Measurements from ENCODE around the gene SLC22A7. TPM values are rescaled to one million over a fixed set of nuclear protein-coding genes. Genes with fewer than 3 reads are reported as not detected.
A peak's percentile ranks its signal among the peaks of the same experiment; 100 is the strongest.

SLC22A7 gene
- total RNA-seq, 6 donors from 2014 or later, result not detected

DNA sequence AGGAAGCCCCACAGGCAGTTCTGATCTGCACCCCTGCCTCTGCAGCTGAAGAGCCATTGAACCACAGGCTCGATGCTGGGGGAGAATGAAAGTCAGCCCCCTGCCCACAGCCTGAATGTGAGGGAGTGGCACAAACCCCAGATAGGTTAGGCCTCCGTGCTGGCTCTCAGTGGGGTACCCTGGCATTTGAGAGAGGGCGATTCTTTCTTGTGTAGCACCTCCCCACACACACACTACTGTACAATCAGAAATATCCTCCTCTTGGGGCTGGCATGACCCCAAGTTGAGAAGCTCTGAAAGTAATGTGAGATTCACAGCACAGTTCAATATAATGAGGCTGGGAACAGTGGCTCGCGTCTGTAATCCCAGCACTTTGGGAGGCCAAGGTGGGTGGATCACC lies 36.9 kb upstream of the SLC22A7 start:
- no peaks in the 10 kb centered on the region for H3K27me3 ChIP-seq
- ATAC-seq (ENCODE audit: low FRiP score in 2 of 2), result no peak
- H3K4me3 ChIP-seq, result no peak overlapping the region
- WGBS, 2 donors, result 79 to 81% methylated on average over 5 of the region's 5 CpGs
- H3K9me3 ChIP-seq, result no peaks in the 10 kb centered on the region
- H3K27ac ChIP-seq, result no peak overlapping the region
- H3K36me3 ChIP-seq, result no peaks in the 10 kb centered on the region
- no peak for TF ChIP-seq POLR2A (IDR thresholded peaks at IDR 0.05)
- no peak for TF ChIP-seq POLR2AphosphoS5 (IDR thresholded peaks at IDR 0.05)
- TF ChIP-seq, protein P1, sequence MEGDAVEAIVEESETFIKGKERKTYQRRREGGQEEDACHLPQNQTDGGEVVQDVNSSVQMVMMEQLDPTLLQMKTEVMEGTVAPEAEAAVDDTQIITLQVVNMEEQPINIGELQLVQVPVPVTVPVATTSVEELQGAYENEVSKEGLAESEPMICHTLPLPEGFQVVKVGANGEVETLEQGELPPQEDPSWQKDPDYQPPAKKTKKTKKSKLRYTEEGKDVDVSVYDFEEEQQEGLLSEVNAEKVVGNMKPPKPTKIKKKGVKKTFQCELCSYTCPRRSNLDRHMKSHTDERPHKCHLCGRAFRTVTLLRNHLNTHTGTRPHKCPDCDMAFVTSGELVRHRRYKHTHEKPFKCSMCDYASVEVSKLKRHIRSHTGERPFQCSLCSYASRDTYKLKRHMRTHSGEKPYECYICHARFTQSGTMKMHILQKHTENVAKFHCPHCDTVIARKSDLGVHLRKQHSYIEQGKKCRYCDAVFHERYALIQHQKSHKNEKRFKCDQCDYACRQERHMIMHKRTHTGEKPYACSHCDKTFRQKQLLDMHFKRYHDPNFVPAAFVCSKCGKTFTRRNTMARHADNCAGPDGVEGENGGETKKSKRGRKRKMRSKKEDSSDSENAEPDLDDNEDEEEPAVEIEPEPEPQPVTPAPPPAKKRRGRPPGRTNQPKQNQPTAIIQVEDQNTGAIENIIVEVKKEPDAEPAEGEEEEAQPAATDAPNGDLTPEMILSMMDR (IDR thresholded peaks at IDR 0.05), result no peak
- TF ChIP-seq EP300 (IDR thresholded peaks at IDR 0.05), result no peak
- no peaks in the 10 kb centered on the region for H3K4me1 ChIP-seq
- no peak for DNase-seq

DNA sequence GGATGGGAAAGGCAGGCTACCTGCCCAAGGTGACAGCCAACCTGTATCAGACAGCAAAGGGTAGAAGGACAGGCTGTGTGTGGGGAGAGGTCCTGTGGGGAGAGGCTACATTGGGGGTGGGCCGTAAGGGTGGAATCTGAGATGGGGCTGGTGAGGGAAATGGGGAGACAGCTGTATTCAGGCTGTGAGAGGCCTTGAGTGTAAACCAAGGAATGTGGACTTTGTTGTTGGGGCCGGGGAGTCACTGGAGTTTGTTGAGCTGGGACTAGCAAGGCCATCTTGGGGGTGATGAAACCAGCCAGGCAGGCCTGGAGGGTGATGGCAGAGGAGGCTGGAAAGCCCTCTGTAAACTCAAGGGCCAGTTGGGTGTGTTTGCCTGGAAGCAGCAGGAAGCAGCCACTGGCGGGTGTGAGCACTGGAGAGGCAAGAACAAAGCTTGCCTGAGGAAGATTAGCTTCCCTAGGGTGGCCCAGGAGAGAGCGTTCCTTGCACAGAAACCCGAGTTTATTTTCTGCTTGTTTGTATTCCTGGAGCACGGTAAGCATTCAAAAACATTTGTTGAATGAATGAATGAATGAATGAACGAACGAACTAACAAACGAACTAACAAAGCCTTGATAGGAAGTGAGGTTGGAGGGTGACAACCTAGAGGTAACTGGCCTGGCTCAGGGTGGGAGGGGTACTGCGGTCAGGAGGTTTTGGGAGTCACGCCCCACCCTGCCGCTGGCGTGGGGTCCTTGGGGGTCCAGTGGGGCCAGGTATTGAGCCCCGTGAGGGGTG lies 35.9 kb upstream of the SLC22A7 start:
- ATAC-seq (ENCODE audit: low FRiP score in 2 of 2), result no peak
- no peak overlapping the region for H3K27ac ChIP-seq
- peak in 1 of 2 donors; percentile 28 for DNase-seq
- no peaks in the 10 kb centered on the region for H3K36me3 ChIP-seq
- H3K4me1 ChIP-seq, result no peaks in the 10 kb centered on the region
- H3K27me3 ChIP-seq, result no peaks in the 10 kb centered on the region
- no peaks in the 10 kb centered on the region for H3K9me3 ChIP-seq
- TF ChIP-seq POLR2AphosphoS5 (IDR thresholded peaks at IDR 0.05) (no peak), EP300 (IDR thresholded peaks at IDR 0.05) (no peak), POLR2A (IDR thresholded peaks at IDR 0.05) (no peak)
- TF ChIP-seq, protein P1 (IDR thresholded peaks at IDR 0.05), result no peak
- 72 to 75% methylated on average over 14 of the region's 14 CpGs for WGBS, 2 donors
- no peak overlapping the region for H3K4me3 ChIP-seq

DNA sequence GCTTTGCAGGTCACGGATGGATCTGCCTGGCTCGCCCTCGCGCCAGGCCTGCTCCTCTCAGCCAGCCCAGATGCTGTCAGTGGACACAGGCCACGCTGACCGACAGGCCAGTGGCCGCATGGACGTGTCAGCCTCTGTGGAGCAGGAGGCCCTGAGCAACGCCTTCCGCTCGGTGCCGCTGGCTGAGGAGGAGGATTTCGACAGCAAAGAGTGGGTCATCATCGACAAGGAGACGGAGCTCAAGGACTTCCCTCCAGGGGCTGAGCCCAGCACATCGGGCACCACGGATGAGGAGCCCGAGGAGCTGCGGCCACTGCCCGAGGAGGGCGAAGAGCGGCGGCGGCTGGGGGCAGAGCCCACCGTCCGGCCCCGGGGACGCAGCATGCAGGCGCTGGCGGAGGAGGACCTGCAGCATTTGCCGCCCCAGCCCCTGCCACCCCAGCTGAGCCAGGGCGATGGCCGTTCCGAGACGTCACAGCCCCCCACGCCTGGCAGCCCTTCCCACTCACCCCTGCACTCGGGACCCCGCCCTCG lies 35.2 kb upstream of the SLC22A7 start:
- H3K9me3 ChIP-seq, result no peaks in the 10 kb centered on the region
- H3K27ac ChIP-seq, result no peak overlapping the region
- ATAC-seq (ENCODE audit: low FRiP score in 2 of 2) (no peak), DNase-seq (peak in 1 of 2 donors; percentile 78)
- H3K4me1 ChIP-seq, result no peaks in the 10 kb centered on the region
- TF ChIP-seq POLR2AphosphoS5 (IDR thresholded peaks at IDR 0.05) (no peak), POLR2A (IDR thresholded peaks at IDR 0.05) (no peak), EP300 (IDR thresholded peaks at IDR 0.05) (no peak)
- TF ChIP-seq, protein P1 (IDR thresholded peaks at IDR 0.05), result no peak
- no peaks in the 10 kb centered on the region for H3K27me3 ChIP-seq
- no peak overlapping the region for H3K4me3 ChIP-seq
- no peaks in the 10 kb centered on the region for H3K36me3 ChIP-seq
- 91 to 94% methylated on average over 10 to 38 of the region's 39 CpGs for WGBS, 2 donors

DNA sequence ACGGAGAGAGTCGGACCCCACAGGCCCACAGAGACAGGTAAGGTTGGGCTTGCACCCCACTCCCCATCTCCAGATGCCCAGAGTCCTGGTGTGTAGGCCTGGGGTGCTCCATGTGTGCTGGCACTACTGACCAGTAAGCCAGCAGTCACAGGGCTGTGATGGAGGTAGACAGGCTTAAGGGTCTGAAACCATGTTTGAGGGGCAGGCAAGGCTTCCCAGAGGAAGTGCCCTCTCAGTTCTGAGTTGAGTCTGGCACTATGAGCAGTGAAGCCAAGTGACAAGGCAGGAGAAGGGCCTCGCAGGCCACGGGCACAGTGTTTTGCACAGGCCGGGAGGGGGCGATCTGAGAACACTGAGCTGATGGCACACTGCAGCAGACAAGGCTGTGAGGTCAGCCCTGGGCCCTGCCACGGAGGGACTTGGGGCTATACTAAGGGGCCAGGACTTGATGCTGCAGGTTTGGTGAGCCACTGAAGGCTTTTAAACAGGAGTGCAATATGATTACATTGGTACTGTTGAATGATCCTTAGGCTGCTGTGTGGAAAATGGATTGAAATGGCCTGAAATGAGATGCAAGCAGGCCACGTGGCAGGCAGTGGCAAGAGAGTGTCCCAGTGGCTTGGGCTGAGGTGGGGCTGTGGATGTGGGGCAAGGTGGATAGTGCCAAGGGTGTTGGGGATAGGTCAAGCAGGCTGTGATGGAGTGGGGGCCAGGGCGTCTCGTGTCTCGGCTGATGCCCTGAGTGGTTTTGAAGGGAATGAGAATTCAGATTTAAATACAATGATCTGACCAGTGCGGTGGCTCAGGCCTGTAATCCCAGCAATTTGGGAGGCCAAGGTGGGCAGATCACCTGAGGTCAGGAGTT lies 34.5 kb upstream of the SLC22A7 start:
- TF ChIP-seq POLR2AphosphoS5 (IDR thresholded peaks at IDR 0.05) (no peak), EP300 (IDR thresholded peaks at IDR 0.05) (no peak), POLR2A (IDR thresholded peaks at IDR 0.05) (no peak)
- TF ChIP-seq, protein P1 (IDR thresholded peaks at IDR 0.05), result peak; percentile 47 to 78 (median 71)
- Histone ChIP-seq H3K4me3 (no peak overlapping the region), H3K27ac (no peak overlapping the region), H3K36me3 (no peaks in the 10 kb centered on the region), H3K4me1 (peaks cover 0 to 3% (median 0%) of the 10 kb centered on the region in 4 donors), H3K27me3 (no peaks in the 10 kb centered on the region), H3K9me3 (no peaks in the 10 kb centered on the region)
- DNase-seq (peak; percentile 70 to 73), ATAC-seq (ENCODE audit: low FRiP score in 2 of 2) (peak; percentile 68 to 80)
- 62 to 65% methylated on average over 10 to 12 of the region's 12 CpGs for WGBS, 2 donors
